Neural crest cell (in vitro differentiated cells): Measurements from ENCODE around the gene PTP4A1. TPM values are rescaled to one million over a fixed set of nuclear protein-coding genes. Genes with fewer than 3 reads are reported as not detected.

Source experiments
- DNase-seq: peaks from one replicate; pipeline ENCODE4 v3.0.0; 2021; ENCODE audit warnings: low read depth, mixed read lengths, low spot score
- H3K27ac Mint-ChIP-seq: one replicate; pipeline ENCODE4 v1.8.0; 2021; ENCODE audit warnings: mild to moderate bottlenecking, mixed read lengths; ENCODE audit not compliant: unreplicated experiment
- H3K27me3 Mint-ChIP-seq: 2 replicates; pipeline ENCODE4 v1.8.0; 2021; ENCODE audit warnings: low read depth, mild to moderate bottlenecking, mixed read lengths
- H3K36me3 Mint-ChIP-seq: 2 replicates; pipeline ENCODE4 v1.8.0; 2021; ENCODE audit warnings: low read depth, mild to moderate bottlenecking, mixed read lengths
- H3K4me1 Mint-ChIP-seq: 2 replicates; pipeline ENCODE4 v1.8.0; 2021; ENCODE audit warnings: mixed read lengths
- H3K4me3 Mint-ChIP-seq: one replicate; pipeline ENCODE4 v1.8.0; 2021; ENCODE audit warnings: mild to moderate bottlenecking, mixed read lengths
- H3K9me3 Mint-ChIP-seq: 2 replicates; pipeline ENCODE4 v1.8.0; 2021; ENCODE audit warnings: mixed read lengths
- CTCF ChIP-seq: fragments of 200-600 bp; sonication (generic); conservative IDR thresholded peaks from 2 replicates; pipeline ENCODE4 v1.5.0; 2021; ENCODE audit warnings: antibody characterized with exemption, mild to moderate bottlenecking
- total RNA-seq: library from RNA; stranded (reverse); gene quantifications from 2 replicates; pipeline ENCODE4 v1.2.1, GENCODE V29; 2021

Gene PTP4A1
- total RNA-seq, 1 donor from 2014 or later, result 79.9 TPM

DNA sequence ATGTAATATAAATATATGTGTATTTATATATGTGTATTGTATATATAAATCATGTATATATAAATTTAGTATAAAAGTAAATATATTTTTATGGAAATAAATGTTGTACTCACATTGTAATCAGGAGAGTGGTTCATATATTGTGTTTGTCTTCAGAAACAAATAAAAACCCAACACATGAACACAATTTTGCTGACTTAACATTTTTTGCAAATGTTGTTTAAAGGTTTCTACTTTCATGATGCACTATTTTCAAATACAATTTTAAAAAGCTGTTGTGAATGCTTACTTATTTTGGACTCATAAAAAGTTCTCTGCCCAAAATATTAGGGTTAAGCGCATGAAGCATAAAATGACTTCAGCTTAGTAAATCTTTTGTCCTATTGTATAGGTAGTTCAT is 39.3 kb downstream of the PTP4A1 start:
- no peaks in the 10 kb centered on the region for H3K27me3 Mint-ChIP-seq
- TF ChIP-seq CTCF, result no peak
- no peak for DNase-seq
- H3K4me3 Mint-ChIP-seq, result no peak overlapping the region
- no peak overlapping the region for H3K27ac Mint-ChIP-seq
- H3K9me3 Mint-ChIP-seq, result no peaks in the 10 kb centered on the region
- H3K36me3 Mint-ChIP-seq, result no peaks in the 10 kb centered on the region
- no peaks in the 10 kb centered on the region for H3K4me1 Mint-ChIP-seq

DNA sequence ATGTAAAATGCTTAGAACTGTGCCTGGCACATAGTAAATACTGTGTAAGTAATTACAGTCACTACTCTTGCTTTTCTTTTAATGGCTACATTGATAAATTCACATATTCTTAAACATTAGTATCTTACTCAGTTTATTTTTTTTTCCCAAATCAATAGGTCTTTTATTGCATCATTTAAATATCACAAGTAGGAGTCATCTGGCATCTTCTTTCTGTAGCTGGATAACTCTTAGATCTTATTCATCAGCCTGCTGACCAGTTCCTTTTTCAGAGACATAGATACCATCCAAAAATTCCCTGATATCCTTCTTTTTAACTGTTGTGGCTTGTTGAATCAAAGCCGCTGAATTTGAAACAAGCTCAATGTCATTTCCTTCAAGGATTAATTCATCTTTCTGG is 43.3 kb downstream of the PTP4A1 start:
- no peak for TF ChIP-seq CTCF
- H3K4me3 Mint-ChIP-seq, result no peak overlapping the region
- no peaks in the 10 kb centered on the region for H3K27me3 Mint-ChIP-seq
- H3K27ac Mint-ChIP-seq, result no peak overlapping the region
- no peak for DNase-seq
- H3K36me3 Mint-ChIP-seq, result no peaks in the 10 kb centered on the region
- no peaks in the 10 kb centered on the region for H3K9me3 Mint-ChIP-seq
- H3K4me1 Mint-ChIP-seq, result no peaks in the 10 kb centered on the region

Other genes with a start within 250 kb of the PTP4A1 start
- gene PHF3, start 63.3 kb downstream of the PTP4A1 start, total RNA-seq, result 46.2 and 48.1 TPM in 2 replicates